Astrocyte (in vitro differentiated cells and primary cell): ENCODE results near the gene RBM20. TPM values are rescaled to one million over a fixed set of nuclear protein-coding genes. Genes with fewer than 3 reads are reported as not detected.

ENCODE experiments used
- DNase-seq: peaks from one replicate; pipeline ENCODE4 v3.0.0-alpha.2; 2010; ENCODE audit warnings: low read depth
- FAIRE-seq: peaks from 2 replicates; lab custom pipeline; 2011; peaks lifted over from hg19 to GRCh38; lab: Jason Lieb, UNC
- H2AFZ ChIP-seq: 2 replicates; pipeline ENCODE4 v1.6.0; 2012; ENCODE audit warnings: low read depth, low read length, inconsistent platforms
- H3K27ac ChIP-seq: 2 replicates; pipeline ENCODE4 v1.5.1; 2011; ENCODE audit warnings: low read depth, low read length, inconsistent platforms
- H3K27me3 ChIP-seq: 2 replicates; pipeline ENCODE4 v1.6.0; 2011; ENCODE audit warnings: low read length, inconsistent platforms; ENCODE audit not compliant: insufficient read depth
- H3K36me3 ChIP-seq: 2 replicates; pipeline ENCODE4 v1.5.1; 2011; ENCODE audit warnings: low read length, inconsistent platforms; ENCODE audit not compliant: insufficient read depth
- H3K4me1 ChIP-seq: 2 replicates; pipeline ENCODE4 v1.5.1; 2011; ENCODE audit warnings: low read length, inconsistent platforms; ENCODE audit not compliant: insufficient read depth
- H3K4me2 ChIP-seq: 2 replicates; pipeline ENCODE4 v1.6.0; 2012; ENCODE audit warnings: low read length, inconsistent platforms
- H3K4me3 ChIP-seq: 2 replicates; pipeline ENCODE4 v1.5.1; 2011; ENCODE audit warnings: low read depth, mild to moderate bottlenecking, low read length, inconsistent platforms; ENCODE audit not compliant: insufficient read depth
- H3K79me2 ChIP-seq: 2 replicates; pipeline ENCODE4 v1.6.0; 2012; ENCODE audit warnings: mild to moderate bottlenecking, low read length, inconsistent platforms; ENCODE audit not compliant: insufficient read depth
- H3K9ac ChIP-seq: 2 replicates; pipeline ENCODE4 v1.6.0; 2012; ENCODE audit warnings: mild to moderate bottlenecking, low read length, inconsistent platforms
- H3K9me3 ChIP-seq: 2 replicates; pipeline ENCODE4 v1.5.1; 2012; ENCODE audit warnings: low read depth, mild to moderate bottlenecking, low read length, inconsistent platforms; ENCODE audit not compliant: insufficient read depth
- H4K20me1 ChIP-seq: 2 replicates; pipeline ENCODE4 v1.6.0; 2012; ENCODE audit warnings: low read length, inconsistent platforms; ENCODE audit not compliant: insufficient read depth
- H3K27ac Mint-ChIP-seq: one replicate; pipeline ENCODE4 v1.8.0; 2021; ENCODE audit warnings: mild to moderate bottlenecking, mixed read lengths; ENCODE audit not compliant: unreplicated experiment
- H3K27me3 Mint-ChIP-seq: one replicate; pipeline ENCODE4 v1.8.0; 2021; ENCODE audit warnings: low read depth, mixed read lengths; ENCODE audit not compliant: unreplicated experiment
- H3K36me3 Mint-ChIP-seq: one replicate; pipeline ENCODE4 v1.8.0; 2021; ENCODE audit warnings: low read depth, mixed read lengths; ENCODE audit not compliant: unreplicated experiment
- H3K4me1 Mint-ChIP-seq: one replicate; pipeline ENCODE4 v1.8.0; 2021; ENCODE audit warnings: low read depth, mixed read lengths; ENCODE audit not compliant: unreplicated experiment
- H3K4me3 Mint-ChIP-seq: one replicate; pipeline ENCODE4 v1.8.0; 2021; ENCODE audit warnings: mild to moderate bottlenecking, moderate library complexity, mixed read lengths; ENCODE audit not compliant: unreplicated experiment
- H3K9me3 Mint-ChIP-seq: one replicate; pipeline ENCODE4 v1.8.0; 2021; ENCODE audit warnings: mild to moderate bottlenecking, mixed read lengths; ENCODE audit not compliant: unreplicated experiment
- CTCF ChIP-seq: IDR thresholded peaks from 2 replicates; pipeline ENCODE4 v1.5.1; 2011; ENCODE audit warnings: low read depth, mild to moderate bottlenecking, inconsistent platforms, low read length, moderate library complexity; ENCODE audit not compliant: insufficient read depth
- EZH2 ChIP-seq: IDR thresholded peaks from 2 replicates; pipeline ENCODE4 v1.6.1; 2012; ENCODE audit warnings: mild to moderate bottlenecking, low read length, inconsistent platforms; ENCODE audit not compliant: insufficient read depth
- total RNA-seq: library from RNA; stranded (reverse); gene quantifications from 2 replicates; pipeline ENCODE4 v1.2.1, GENCODE V29; 2021

RBM20 gene
- total RNA-seq, 1 donor from 2014 or later, result 1.5 TPM

GRCh38 chr10:110797416-110797815, 153.3 kb downstream of the RBM20 start:
- FAIRE-seq, result no peak
- Histone ChIP-seq H3K4me1 (peaks cover 8% of the 10 kb centered on the region), H3K36me3 (no peaks in the 10 kb centered on the region), H3K4me2 (no peak overlapping the region), H3K79me2 (no peaks in the 10 kb centered on the region), H4K20me1 (no peaks in the 10 kb centered on the region), H3K9ac (no peak overlapping the region), H3K4me3 (no peak overlapping the region), H2AFZ (no peak overlapping the region), H3K27ac (no peak overlapping the region), H3K27me3 (no peaks in the 10 kb centered on the region), H3K9me3 (no peaks in the 10 kb centered on the region)
- Mint-ChIP-seq H3K27ac (no peak overlapping the region), H3K4me3 (no peak overlapping the region), H3K27me3 (no peaks in the 10 kb centered on the region), H3K9me3 (no peaks in the 10 kb centered on the region), H3K4me1 (peaks cover 7% of the 10 kb centered on the region), H3K36me3 (peaks cover 4% of the 10 kb centered on the region)
- no peak for DNase-seq
- TF ChIP-seq EZH2 (no peak), CTCF (no peak)

GRCh38 chr10:110798340-110798739, 154.2 kb downstream of the RBM20 start:
- DNase-seq (no peak), FAIRE-seq (no peak)
- Mint-ChIP-seq H3K27me3 (no peaks in the 10 kb centered on the region), H3K4me1 (peaks cover 8% of the 10 kb centered on the region), H3K4me3 (no peak overlapping the region), H3K36me3 (peaks cover 4% of the 10 kb centered on the region), H3K9me3 (no peaks in the 10 kb centered on the region), H3K27ac (no peak overlapping the region)
- Histone ChIP-seq H4K20me1 (no peaks in the 10 kb centered on the region), H3K36me3 (no peaks in the 10 kb centered on the region), H3K4me3 (no peak overlapping the region), H3K27ac (no peak overlapping the region), H3K9ac (no peak overlapping the region), H3K4me1 (peaks cover 16% of the 10 kb centered on the region), H2AFZ (no peak overlapping the region), H3K9me3 (no peaks in the 10 kb centered on the region), H3K4me2 (no peak overlapping the region), H3K27me3 (no peaks in the 10 kb centered on the region), H3K79me2 (no peaks in the 10 kb centered on the region)
- no peak for TF ChIP-seq CTCF
- TF ChIP-seq EZH2, result no peak

GRCh38 chr10:110802090-110802489, 158.0 kb downstream of the RBM20 start:
- Histone ChIP-seq H3K4me3 (no peak overlapping the region), H3K36me3 (no peaks in the 10 kb centered on the region), H2AFZ (no peak overlapping the region), H3K27me3 (no peaks in the 10 kb centered on the region), H3K4me1 (peaks cover 17% of the 10 kb centered on the region), H3K9ac (peak overlapping the region; percentile 2), H4K20me1 (no peaks in the 10 kb centered on the region), H3K4me2 (peak overlapping the region; percentile 64), H3K79me2 (no peaks in the 10 kb centered on the region), H3K9me3 (no peaks in the 10 kb centered on the region), H3K27ac (no peak overlapping the region)
- no peak for TF ChIP-seq CTCF
- TF ChIP-seq EZH2, result no peak
- no peaks in the 10 kb centered on the region for H3K27me3 Mint-ChIP-seq
- FAIRE-seq (no peak), DNase-seq (peak; percentile 74)
- peaks cover 8% of the 10 kb centered on the region for H3K4me1 Mint-ChIP-seq
- H3K36me3 Mint-ChIP-seq, result peaks cover 4% of the 10 kb centered on the region
- no peaks in the 10 kb centered on the region for H3K9me3 Mint-ChIP-seq
- peak overlapping the region; percentile 94 for H3K27ac Mint-ChIP-seq
- H3K4me3 Mint-ChIP-seq, result no peak overlapping the region
